DND-41 (cell line): ENCODE data around the gene HOXB7.

Source experiments
- CTCF ChIP-seq: IDR thresholded peaks from 2 replicates; pipeline ENCODE4 v1.5.1; 2012; ENCODE audit warnings: borderline replicate concordance, low read length, moderate library complexity, mild to moderate bottlenecking; ENCODE audit not compliant: poor library complexity, severe bottlenecking; ENCODE audit errors: extremely low read depth
- EZH2 ChIP-seq: IDR thresholded peaks from 3 replicates; pipeline ENCODE4 v1.6.1; 2012; ENCODE audit warnings: borderline replicate concordance, low read depth, mild to moderate bottlenecking, moderate library complexity, low read length, inconsistent platforms; ENCODE audit not compliant: severe bottlenecking

GRCh38 chr17:48567209-48567608, 43.6 kb downstream of the HOXB7 start:
- TF ChIP-seq CTCF = no peak
- TF ChIP-seq EZH2 = no peak
